DMS79 (cell line): ENCODE measurements around the gene FAM120AOS.
"Not testable (repeated sequence)": the region's sequence is repeated elsewhere in the genome, so short reads cannot be mapped to it uniquely, and the experiment has no call there.

Source experiments
- DNase-seq: peaks from one replicate; lab custom pipeline; 2025; lab: John Stamatoyannopoulos, UW

Gene FAM120AOS

GRCh38 chr9:93467062-93467416 is 13.7 kb upstream of the FAM120AOS start:
- DNase-seq: no peak

- no peak for DNase-seq
These were observed 13.2 kb upstream of the FAM120AOS start for GRCh38 chr9:93466416-93467061.

GRCh38 chr9:93465855-93466254 is 12.5 kb upstream of the FAM120AOS start:
- no peak for DNase-seq

- DNase-seq: no peak
These were observed 11.5 kb upstream of the FAM120AOS start for GRCh38 chr9:93464876-93465275.

GRCh38 chr9:93464395-93464794 is 11.0 kb upstream of the FAM120AOS start:
- DNase-seq: no peak

- DNase-seq: no peak
These were observed 10.4 kb upstream of the FAM120AOS start for GRCh38 chr9:93463638-93464248.

GRCh38 chr9:93461821-93462220 is 8.4 kb upstream of the FAM120AOS start:
- DNase-seq: no peak

GRCh38 chr9:93461414-93461743 is 8.0 kb upstream of the FAM120AOS start:
- DNase-seq: no peak

GRCh38 chr9:93460689-93461413 is 7.5 kb upstream of the FAM120AOS start:
- no peak for DNase-seq

GRCh38 chr9:93459432-93459847 is 6.1 kb upstream of the FAM120AOS start:
- DNase-seq: no peak

GRCh38 chr9:93458712-93459111 is 5.3 kb upstream of the FAM120AOS start:
- DNase-seq: no peak

GRCh38 chr9:93457006-93457405 is 3.6 kb upstream of the FAM120AOS start:
- no peak for DNase-seq

GRCh38 chr9:93456504-93456903 is 3.1 kb upstream of the FAM120AOS start:
- no peak for DNase-seq

- no peak for DNase-seq
These were observed 2.6 kb upstream of the FAM120AOS start for GRCh38 chr9:93456022-93456421.

- no peak for DNase-seq
These were observed 703 bp downstream of the FAM120AOS start for GRCh38 chr9:93452710-93453046.

- DNase-seq: no peak
These were observed 1.3 kb downstream of the FAM120AOS start for GRCh38 chr9:93451849-93452709.

- peak; percentile 20 for DNase-seq
These were observed 2.2 kb downstream of the FAM120AOS start, which contains the start of gene FAM120A for GRCh38 chr9:93450945-93451815. Gene FAM120A, plus strand, starts transcription at chr9:93451685. Its CDS starts 231 bp downstream, at chr9:93451916.

- DNase-seq: no peak
These were observed 5.7 kb downstream of the FAM120AOS start for GRCh38 chr9:93447655-93448054.

- no peak for DNase-seq
These were observed 7.3 kb downstream of the FAM120AOS start for GRCh38 chr9:93446073-93446472.

- no peak for DNase-seq
These were observed 12.3 kb downstream of the FAM120AOS start for GRCh38 chr9:93440896-93441580.

- not testable (repeated sequence) for DNase-seq
These were observed 14.1 kb downstream of the FAM120AOS start for GRCh38 chr9:93439301-93439700.
